ENCODE results near the gene LUZP4.
"Not testable (repeated sequence)": the region's sequence is repeated elsewhere in the genome, so short reads cannot be mapped to it uniquely, and the experiment has no call there.

Gene LUZP4

DNA sequence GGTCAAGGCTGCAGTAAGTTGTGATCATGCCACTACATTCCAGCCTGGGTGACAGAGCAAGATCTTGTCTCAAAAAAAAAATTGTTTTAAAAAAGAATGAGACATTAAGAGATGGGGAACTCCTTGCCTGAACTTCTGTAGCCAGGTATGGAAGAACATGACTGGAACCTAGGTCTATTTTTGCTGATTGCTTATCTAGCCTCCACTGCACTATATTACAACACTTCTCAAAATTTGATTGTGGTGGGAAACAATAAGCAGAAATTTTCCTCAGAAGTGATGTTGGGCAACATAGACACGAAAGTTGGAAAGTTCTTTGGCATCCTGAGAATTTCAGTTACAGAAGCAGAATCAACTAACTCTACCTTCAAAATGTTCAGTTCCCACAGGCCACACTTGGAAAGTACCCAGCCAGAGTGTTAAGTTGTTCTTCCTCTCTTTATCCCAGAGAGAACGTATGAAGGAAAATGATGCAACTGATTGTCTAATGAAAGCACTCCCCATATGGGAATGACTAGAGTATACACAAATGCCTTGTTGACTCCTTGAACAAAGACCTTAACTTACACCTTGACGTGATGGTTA is 50.0 kb downstream of the LUZP4 start:
- no peak for DNase-seq

DNA sequence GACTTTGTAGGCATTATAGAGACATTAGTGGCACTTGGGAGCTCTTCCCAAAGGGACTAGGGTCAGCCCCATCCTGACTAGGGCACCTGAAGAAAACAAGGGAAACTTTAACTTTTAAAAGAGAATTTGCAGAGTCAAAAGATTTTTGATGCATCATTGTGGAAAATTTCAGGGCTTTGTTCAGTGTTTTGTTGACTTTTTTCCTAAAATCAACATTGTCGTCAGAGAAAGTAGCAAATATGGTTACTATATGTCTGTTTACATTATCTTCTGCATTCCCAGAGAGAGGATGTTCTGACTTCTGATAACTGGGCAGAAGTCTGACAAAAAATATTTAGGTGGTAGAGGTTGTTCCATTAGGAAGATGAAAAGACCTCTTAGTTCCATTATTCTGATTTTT is 51.9 kb downstream of the LUZP4 start:
- DNase-seq: no peak

DNA sequence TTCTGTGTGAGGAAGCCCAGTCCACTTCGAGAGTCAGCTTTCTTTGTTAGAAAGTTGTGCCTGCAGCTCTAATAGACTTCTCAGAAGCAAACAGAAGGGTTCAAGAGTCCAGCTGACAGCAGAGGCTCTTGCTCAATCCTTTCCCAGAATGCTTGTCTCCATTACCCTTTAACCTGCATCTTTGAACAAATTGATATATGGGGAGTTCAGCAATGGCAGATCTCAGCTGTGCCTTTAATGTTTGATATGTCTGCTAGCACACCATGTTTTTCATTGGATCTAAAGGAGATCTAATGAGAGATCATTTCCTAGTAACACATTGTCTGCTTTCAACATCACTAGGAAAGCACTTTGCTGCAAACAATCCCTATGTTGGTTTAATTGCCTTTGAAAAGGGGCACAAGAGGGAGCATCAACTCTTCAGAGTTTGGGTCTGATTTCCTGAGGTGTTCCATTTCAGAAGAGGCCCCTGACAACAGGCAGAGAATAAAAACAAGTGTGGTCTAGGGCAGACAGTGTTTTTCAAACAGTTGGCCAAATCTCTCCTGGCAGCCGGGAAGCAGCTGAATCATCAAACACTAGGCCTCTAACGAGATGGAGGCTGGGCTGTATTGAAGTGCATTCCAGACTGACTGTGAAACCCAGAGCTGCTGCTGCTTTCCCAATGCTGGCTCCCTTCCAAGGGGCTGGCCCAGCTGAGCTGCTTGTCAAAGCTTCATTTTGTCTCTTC is 55.5 kb downstream of the LUZP4 start:
- no peak for DNase-seq

DNA sequence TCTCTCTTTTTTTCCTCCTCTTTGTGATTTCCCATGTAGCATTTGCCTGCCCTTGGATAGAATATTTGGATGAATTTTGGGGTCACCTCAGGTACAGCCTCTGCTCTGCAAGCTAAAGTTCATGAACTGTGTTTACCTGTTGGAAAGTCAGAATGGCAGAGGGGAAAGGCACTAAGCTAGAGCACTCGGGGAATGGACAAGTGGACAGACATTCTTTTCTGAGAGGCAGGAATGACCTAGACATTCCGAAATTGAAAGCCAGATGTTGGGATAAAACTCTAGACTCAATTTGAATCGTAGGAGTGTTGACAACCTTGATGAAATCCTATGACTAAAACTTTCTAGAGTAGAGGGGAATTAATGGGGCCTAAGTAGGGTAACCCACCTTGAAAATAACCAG is 56.1 kb downstream of the LUZP4 start:
- no peak for DNase-seq

GRCh38 chrX:115346738-115347137 is 57.2 kb downstream of the LUZP4 start:
- DNase-seq: not testable (repeated sequence)

GRCh38 chrX:115348446-115349225 is 59.1 kb downstream of the LUZP4 start:
- DNase-seq: no peak

- no peak for DNase-seq
Observed at GRCh38 chrX:115350711-115351381, 61.3 kb downstream of the LUZP4 start.

GRCh38 chrX:115356369-115356768 is 66.9 kb downstream of the LUZP4 start:
- no peak for DNase-seq

Measured in CD4-positive, alpha-beta T cell treated with Interleukin-21 for 1 hour (primary cell).